GM18517 (cell line): Measurements from ENCODE around the gene GFER.
"Not testable (repeated sequence)": the region's sequence is repeated elsewhere in the genome, so short reads cannot be mapped to it uniquely, and the experiment has no call there.

Experiments used
- ATAC-seq: cut with Tn5 transposase; IDR thresholded peaks from one replicate; pipeline ENCODE4 v1.9.1; 2021; ENCODE audit warnings: mild to moderate bottlenecking, moderate library complexity; ENCODE audit not compliant: unreplicated experiment

The GFER gene

GRCh38 chr16:2004795-2005517 is 21.0 kb downstream of the GFER start:
- no peak for ATAC-seq

- no peak for ATAC-seq
Measured at GRCh38 chr16:2005646-2006045, 21.7 kb downstream of the GFER start.

GRCh38 chr16:2006317-2006716 is 22.3 kb downstream of the GFER start:
- ATAC-seq, result no peak

GRCh38 chr16:2007081-2007836 is 23.3 kb downstream of the GFER start:
- no peak for ATAC-seq

- no peak for ATAC-seq
Measured at GRCh38 chr16:2008009-2008526, 24.1 kb downstream of the GFER start.

GRCh38 chr16:2008631-2009163 is 24.7 kb downstream of the GFER start:
- no peak for ATAC-seq

- ATAC-seq, result peak; percentile 36
Measured at GRCh38 chr16:2009164-2009711, 25.2 kb downstream of the GFER start.

- peak; percentile 53 for ATAC-seq
Measured at GRCh38 chr16:2009791-2010510, 26.0 kb downstream of the GFER start, which contains the start of gene ZNF598. ZNF598 (minus strand) TSS chr16:2009821.

GRCh38 chr16:2011726-2012125 is 27.7 kb downstream of the GFER start:
- ATAC-seq, result not testable (repeated sequence)

GRCh38 chr16:2013527-2013926 is 29.5 kb downstream of the GFER start:
- no peak for ATAC-seq

GRCh38 chr16:2015117-2015946 is 31.3 kb downstream of the GFER start:
- ATAC-seq, result no peak

- ATAC-seq, result no peak
Measured at GRCh38 chr16:2015947-2016208, 31.9 kb downstream of the GFER start.

- ATAC-seq, result no peak
Measured at GRCh38 chr16:2016407-2016922, 32.5 kb downstream of the GFER start.

- no peak for ATAC-seq
Measured at GRCh38 chr16:2019518-2019920, 35.5 kb downstream of the GFER start, which contains the start of gene NPW. NPW (plus strand) TSS chr16:2019785.

GRCh38 chr16:2019921-2020831 is 36.2 kb downstream of the GFER start:
- no peak for ATAC-seq

GRCh38 chr16:2022723-2023091 is 38.7 kb downstream of the GFER start:
- ATAC-seq, result peak; percentile 16

- peak; percentile 65 for ATAC-seq
Measured at GRCh38 chr16:2023092-2024031, 39.4 kb downstream of the GFER start.

- ATAC-seq, result no peak
Measured at GRCh38 chr16:2024032-2024420, 40.0 kb downstream of the GFER start.
